Measurements from ENCODE around the gene MMP14. TPM values are rescaled to one million over a fixed set of nuclear protein-coding genes. Genes with fewer than 3 reads are reported as not detected.
A peak's percentile ranks its signal among the peaks of the same experiment; 100 is the strongest.

Gene MMP14
- total and polyA plus RNA-seq, 9 of the 15 experiments (the other 6 are each of a cell fraction or from before 2014, with no cell fraction given): 0.36 to 5.8 (median 1.3) TPM; not detected in 2

DNA sequence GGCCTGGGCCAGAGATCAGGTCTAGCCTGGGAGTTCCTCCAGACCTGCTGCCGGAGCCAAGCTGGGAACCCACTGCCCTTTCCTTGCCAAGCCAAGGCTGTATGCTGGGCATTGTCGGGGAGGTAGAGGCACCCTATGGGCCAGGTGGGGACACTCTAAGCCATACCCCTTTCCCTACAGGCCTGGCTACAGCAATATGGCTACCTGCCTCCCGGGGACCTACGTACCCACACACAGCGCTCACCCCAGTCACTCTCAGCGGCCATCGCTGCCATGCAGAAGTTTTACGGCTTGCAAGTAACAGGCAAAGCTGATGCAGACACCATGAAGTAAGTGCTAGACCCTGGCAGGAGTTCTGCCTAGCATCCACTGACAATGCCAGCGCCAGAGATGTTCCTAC is 4.9 kb downstream of the MMP14 start:
- H2AFZ ChIP-seq (ENCODE audit: low read depth, low read length): no peak overlapping the region
- WGBS (ENCODE audit: insufficient coverage, low coverage, missing lambda C conversion rate): 66% methylated on average over 9 of the region's 9 CpGs
- no peaks in the 10 kb centered on the region for H4K20me1 ChIP-seq (replicated peaks; ENCODE audit: control insufficient read depth, insufficient read depth, low read length)
- peaks cover 0 to 20% of the 10 kb centered on the region in 2 experiments; a peak in 1 of 5 replicates for H3K4me1 ChIP-seq (replicated peaks in 1 of 2; ENCODE audit: control insufficient read depth in 2 of 2, insufficient read depth in 2 of 2, low read length in 2 of 2)
- intact Hi-C loops (cut with micrococcal nuclease) (no loop called here), in situ Hi-C loops (cut with MboI) (loop anchor here (10.0 kb wide), 2 partner anchors 187 to 277 kb away; no protein-coding TSS in a partner anchor)
- TF ChIP-seq MEF2A (IDR thresholded peaks at IDR 0.05; ENCODE audit: control insufficient read depth, low read depth, low read length): no peak
- TF ChIP-seq RBM17 (IDR thresholded peaks at IDR 0.05; ENCODE audit: borderline replicate concordance, low read depth, low read length): no peak
- no peak overlapping the region for H3K4me3 ChIP-seq
- H3K27me3 ChIP-seq (ENCODE audit: control insufficient read depth in 2 of 2, insufficient read depth in 2 of 2, low read length in 2 of 2): no peaks in the 10 kb centered on the region
- no peak for DNase-seq (ENCODE audit: extremely low read depth in 1 of 4, low spot score in 3 of 4)
- BruUV-seq (replicated peaks): no TSS peak
- no peak overlapping the region for H3K27ac ChIP-seq (ENCODE audit: extremely low read depth, low read depth, low read length)
- H3K9ac ChIP-seq (ENCODE audit: insufficient read depth in 1 of 2, low read depth in 2 of 2, low read length in 2 of 2): no peak overlapping the region
- H3K9me1 ChIP-seq (ENCODE audit: control insufficient read depth, insufficient read depth, low read length): no peaks in the 10 kb centered on the region
- no peak overlapping the region for H3K4me2 ChIP-seq (ENCODE audit: insufficient read depth, low read length)
- no peaks in the 10 kb centered on the region for H3K9me3 ChIP-seq (replicated peaks; ENCODE audit: control insufficient read depth, insufficient read depth, low read depth, low read length)
- no peak for FAIRE-seq
- ChIA-PET POLR2A (interaction anchor here (0.6 to 1.5 kb wide), 2 partner anchors 11 to 24 kb away, joined by 3 to 4 read pairs; no protein-coding TSS in a partner anchor), CTCF (ENCODE audit: low intra/inter-chr PET ratio) (interaction anchor here (1.0 kb wide), 1 partner anchor 11 kb away, joined by 3 read pairs; the partner anchor contains the start of gene MRPL52)
- H3K36me3 ChIP-seq (ENCODE audit: control insufficient read depth, insufficient read depth, low read length): no peaks in the 10 kb centered on the region
- no peaks in the 10 kb centered on the region for H3K79me2 ChIP-seq (ENCODE audit: control insufficient read depth, insufficient read depth, low read length)
- ATAC-seq: no peak

DNA sequence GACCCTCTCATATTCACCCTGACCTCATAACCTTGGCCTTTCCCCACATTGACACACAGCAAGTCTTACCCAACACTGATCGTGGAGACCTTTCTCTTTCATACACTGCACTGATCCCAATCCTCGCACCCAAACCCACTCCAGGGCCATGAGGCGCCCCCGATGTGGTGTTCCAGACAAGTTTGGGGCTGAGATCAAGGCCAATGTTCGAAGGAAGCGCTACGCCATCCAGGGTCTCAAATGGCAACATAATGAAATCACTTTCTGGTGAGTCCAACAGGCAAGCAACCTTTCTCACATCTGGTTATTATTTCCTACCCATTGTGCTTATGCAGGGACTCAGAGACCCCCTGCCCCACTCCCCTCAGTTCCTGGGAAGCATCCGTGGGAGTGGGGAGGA is 5.4 kb downstream of the MMP14 start:
- no TSS peak for BruUV-seq (replicated peaks)
- in situ Hi-C loops (cut with MboI): loop anchor here (10.0 kb wide), 2 partner anchors 187 to 277 kb away; no protein-coding TSS in a partner anchor
- Histone ChIP-seq H3K9me3 (replicated peaks; ENCODE audit: control insufficient read depth, insufficient read depth, low read depth, low read length) (no peaks in the 10 kb centered on the region), H3K36me3 (ENCODE audit: control insufficient read depth, insufficient read depth, low read length) (no peaks in the 10 kb centered on the region), H3K27ac (ENCODE audit: extremely low read depth, low read depth, low read length) (no peak overlapping the region), H3K79me2 (ENCODE audit: control insufficient read depth, insufficient read depth, low read length) (no peaks in the 10 kb centered on the region), H3K4me1 (replicated peaks in 1 of 2; ENCODE audit: control insufficient read depth in 2 of 2, insufficient read depth in 2 of 2, low read length in 2 of 2) (peaks cover 0 to 22% of the 10 kb centered on the region in 2 experiments; a peak in 2 of 5 replicates), H4K20me1 (replicated peaks; ENCODE audit: control insufficient read depth, insufficient read depth, low read length) (no peaks in the 10 kb centered on the region), H3K4me2 (ENCODE audit: insufficient read depth, low read length) (no peak overlapping the region), H3K9ac (ENCODE audit: insufficient read depth in 1 of 2, low read depth in 2 of 2, low read length in 2 of 2) (peak overlapping the region in 1 of 2 experiments; percentile 43; a peak in 2 of 4 replicates), H3K27me3 (ENCODE audit: control insufficient read depth in 2 of 2, insufficient read depth in 2 of 2, low read length in 2 of 2) (no peaks in the 10 kb centered on the region), H3K4me3 (no peak overlapping the region), H2AFZ (ENCODE audit: low read depth, low read length) (no peak overlapping the region), H3K9me1 (ENCODE audit: control insufficient read depth, insufficient read depth, low read length) (no peaks in the 10 kb centered on the region)
- TF ChIP-seq IRF2 (CRISPR knock-in tag; IDR thresholded peaks at IDR 0.05): 0 out of 2 replicates have a peak, but pooled peaks have one; percentile 13
- TF ChIP-seq, protein P1, sequence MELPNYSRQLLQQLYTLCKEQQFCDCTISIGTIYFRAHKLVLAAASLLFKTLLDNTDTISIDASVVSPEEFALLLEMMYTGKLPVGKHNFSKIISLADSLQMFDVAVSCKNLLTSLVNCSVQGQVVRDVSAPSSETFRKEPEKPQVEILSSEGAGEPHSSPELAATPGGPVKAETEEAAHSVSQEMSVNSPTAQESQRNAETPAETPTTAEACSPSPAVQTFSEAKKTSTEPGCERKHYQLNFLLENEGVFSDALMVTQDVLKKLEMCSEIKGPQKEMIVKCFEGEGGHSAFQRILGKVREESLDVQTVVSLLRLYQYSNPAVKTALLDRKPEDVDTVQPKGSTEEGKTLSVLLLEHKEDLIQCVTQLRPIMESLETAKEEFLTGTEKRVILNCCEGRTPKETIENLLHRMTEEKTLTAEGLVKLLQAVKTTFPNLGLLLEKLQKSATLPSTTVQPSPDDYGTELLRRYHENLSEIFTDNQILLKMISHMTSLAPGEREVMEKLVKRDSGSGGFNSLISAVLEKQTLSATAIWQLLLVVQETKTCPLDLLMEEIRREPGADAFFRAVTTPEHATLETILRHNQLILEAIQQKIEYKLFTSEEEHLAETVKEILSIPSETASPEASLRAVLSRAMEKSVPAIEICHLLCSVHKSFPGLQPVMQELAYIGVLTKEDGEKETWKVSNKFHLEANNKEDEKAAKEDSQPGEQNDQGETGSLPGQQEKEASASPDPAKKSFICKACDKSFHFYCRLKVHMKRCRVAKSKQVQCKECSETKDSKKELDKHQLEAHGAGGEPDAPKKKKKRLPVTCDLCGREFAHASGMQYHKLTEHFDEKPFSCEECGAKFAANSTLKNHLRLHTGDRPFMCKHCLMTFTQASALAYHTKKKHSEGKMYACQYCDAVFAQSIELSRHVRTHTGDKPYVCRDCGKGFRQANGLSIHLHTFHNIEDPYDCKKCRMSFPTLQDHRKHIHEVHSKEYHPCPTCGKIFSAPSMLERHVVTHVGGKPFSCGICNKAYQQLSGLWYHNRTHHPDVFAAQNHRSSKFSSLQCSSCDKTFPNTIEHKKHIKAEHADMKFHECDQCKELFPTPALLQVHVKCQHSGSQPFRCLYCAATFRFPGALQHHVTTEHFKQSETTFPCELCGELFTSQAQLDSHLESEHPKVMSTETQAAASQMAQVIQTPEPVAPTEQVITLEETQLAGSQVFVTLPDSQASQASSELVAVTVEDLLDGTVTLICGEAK (IDR thresholded peaks at IDR 0.05): no peak
- TF ChIP-seq, protein P1 (CRISPR knock-in tag; IDR thresholded peaks at IDR 0.05): no peak
- intact Hi-C loops (cut with micrococcal nuclease): no loop called here
- 51% methylated on average over 8 of the region's 8 CpGs for WGBS (ENCODE audit: insufficient coverage, low coverage, missing lambda C conversion rate)
- no peak for DNase-seq (ENCODE audit: extremely low read depth in 1 of 4, low spot score in 3 of 4)
- FAIRE-seq: no peak
- ATAC-seq: no peak
- POLR2A ChIA-PET: interaction anchor here (0.8 to 1.5 kb wide), 2 partner anchors 17 to 79 kb away, joined by 3 to 8 read pairs; no protein-coding TSS in a partner anchor
- CTCF ChIA-PET (ENCODE audit: low intra/inter-chr PET ratio): interaction anchor here (1.0 kb wide), 1 partner anchor 12 kb away, joined by 3 read pairs; the partner anchor contains the start of gene MRPL52

Measured in K562 (cell line).